Central memory CD8-positive, alpha-beta T cell (primary cell): ENCODE results near the gene TDRD5.

ENCODE experiments used
- ATAC-seq: fragments of 150-1000 bp; cut with Tn5 transposase; replicated peaks from 2 replicates; pipeline ENCODE4 v1.10.0; 2022; ENCODE audit warnings: mild to moderate bottlenecking, moderate FRiP score, moderate number of reproducible peaks; ENCODE audit not compliant: poor library complexity, severe bottlenecking; ENCODE audit errors: extremely low read depth
- DNase-seq, 2 donors: peaks; one replicate each; pipeline ENCODE4 v3.0.0; 2021; ENCODE audit warnings: low spot score in 2 of 2
- H3K27ac Mint-ChIP-seq: one replicate; pipeline ENCODE4 v1.8.0; 2022; ENCODE audit warnings: low read depth, mild to moderate bottlenecking, moderate library complexity, mixed read lengths
- H3K27me3 Mint-ChIP-seq: one replicate; pipeline ENCODE4 v1.8.0; 2022; ENCODE audit warnings: mixed read lengths
- H3K36me3 Mint-ChIP-seq: one replicate; pipeline ENCODE4 v1.8.0; 2022; ENCODE audit warnings: mild to moderate bottlenecking, moderate library complexity, mixed read lengths; ENCODE audit not compliant: insufficient read depth
- H3K4me1 Mint-ChIP-seq: one replicate; pipeline ENCODE4 v1.8.0; 2022; ENCODE audit warnings: mixed read lengths
- H3K4me3 Mint-ChIP-seq: one replicate; pipeline ENCODE4 v1.8.0; 2022; ENCODE audit warnings: mild to moderate bottlenecking, moderate library complexity, mixed read lengths
- H3K9me3 Mint-ChIP-seq: one replicate; pipeline ENCODE4 v1.8.0; 2022; ENCODE audit warnings: mixed read lengths

Gene TDRD5, protein sequence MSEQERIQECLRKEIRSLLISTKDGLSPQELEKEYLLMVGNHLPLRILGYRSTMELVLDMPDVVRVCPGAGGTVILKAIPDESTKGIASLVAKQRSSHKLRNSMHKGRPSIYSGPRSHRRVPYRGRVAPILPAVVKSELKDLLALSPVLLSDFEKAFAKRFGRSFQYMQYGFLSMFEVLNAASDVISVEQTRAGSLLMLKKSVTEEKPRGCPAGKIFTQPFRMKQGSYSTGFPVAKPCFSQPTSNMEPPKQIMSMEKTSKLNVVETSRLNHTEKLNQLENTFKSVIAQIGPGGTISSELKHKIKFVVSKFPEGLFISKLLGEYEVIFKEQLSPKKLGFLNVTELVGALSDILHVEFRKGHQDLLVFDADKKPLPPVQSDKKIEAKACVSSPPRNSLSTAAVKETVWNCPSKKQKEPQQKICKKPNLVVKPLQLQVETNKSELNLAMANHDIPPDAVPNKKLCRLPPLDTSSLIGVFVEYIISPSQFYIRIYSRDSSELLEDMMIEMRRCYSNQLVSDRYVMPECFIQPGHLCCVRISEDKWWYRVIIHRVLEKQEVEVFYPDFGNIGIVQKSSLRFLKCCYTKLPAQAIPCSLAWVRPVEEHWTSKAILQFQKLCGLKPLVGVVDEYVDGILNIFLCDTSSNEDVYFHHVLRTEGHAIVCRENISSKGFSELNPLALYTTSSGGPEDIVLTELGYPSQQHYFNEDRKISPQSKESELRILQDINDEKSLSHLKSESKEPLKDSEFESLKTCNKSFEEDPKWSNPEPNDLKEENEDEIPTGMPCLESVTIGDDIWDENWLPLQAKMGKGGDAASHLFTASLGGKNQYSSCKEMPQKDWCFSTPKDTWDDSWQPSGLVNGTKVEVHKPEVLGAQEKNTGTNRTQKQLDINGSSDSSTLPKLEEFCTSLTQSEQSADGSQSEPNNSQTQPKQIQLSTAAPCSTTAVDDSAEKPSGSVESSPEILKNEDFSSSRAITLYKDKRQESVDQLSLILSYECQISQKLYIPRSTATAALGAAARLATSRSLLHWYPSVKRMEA

DNA sequence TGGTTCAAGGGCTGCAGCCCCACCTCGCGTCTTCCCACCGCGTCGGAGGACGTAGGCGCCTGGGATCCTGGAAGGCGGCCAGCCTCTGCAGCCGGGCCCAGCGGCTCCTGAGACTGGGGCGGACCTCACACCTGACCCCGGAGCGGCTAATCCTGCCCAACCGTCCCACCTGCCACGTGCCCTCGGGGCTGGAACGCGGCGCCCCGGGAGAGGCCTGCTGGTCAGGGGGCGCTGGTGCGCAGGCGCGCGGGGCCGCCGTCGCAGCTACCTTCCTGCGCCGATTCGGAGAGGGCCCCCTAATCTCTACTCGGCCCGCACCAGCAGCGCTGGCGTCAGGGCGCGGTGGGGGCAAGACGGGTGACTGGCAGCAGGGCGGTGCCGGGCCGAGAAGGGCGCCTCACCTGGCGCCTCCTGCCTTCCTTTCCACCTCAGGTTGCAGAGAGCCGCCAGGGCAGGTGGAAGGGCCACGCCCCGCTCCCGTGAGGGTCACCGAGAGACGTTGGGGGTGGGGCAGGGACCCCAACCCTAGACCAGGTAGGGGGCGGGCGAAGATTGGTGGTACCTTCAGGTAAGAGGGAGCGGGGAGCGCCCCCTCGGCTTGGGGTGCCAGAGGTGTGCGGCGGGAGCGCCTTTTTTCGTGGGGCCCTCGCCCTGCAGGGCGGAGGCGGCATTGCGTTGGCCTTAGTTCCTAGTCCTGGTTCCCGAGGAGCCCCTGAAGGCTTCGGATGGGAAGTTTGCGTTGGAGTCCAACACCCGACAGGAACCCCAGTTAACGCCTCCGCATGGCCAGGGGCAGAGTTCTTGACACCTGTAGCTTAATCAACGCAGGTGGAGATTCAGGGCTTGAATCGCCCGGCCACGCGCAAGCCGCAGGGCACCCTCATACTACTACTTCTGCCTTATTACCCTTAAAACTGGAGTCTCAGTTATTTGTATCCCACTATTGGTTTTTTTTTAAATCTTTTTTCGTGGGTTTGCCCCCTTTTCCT lies at the start of gene TDRD5:
TDRD5 (plus strand) TSS at position 241 of the 989 bp plus-strand sequence. CDS start 784 bp downstream, outside the sequence.
- no peak within 1 kb of the TSS for H3K27ac Mint-ChIP-seq

DNA sequence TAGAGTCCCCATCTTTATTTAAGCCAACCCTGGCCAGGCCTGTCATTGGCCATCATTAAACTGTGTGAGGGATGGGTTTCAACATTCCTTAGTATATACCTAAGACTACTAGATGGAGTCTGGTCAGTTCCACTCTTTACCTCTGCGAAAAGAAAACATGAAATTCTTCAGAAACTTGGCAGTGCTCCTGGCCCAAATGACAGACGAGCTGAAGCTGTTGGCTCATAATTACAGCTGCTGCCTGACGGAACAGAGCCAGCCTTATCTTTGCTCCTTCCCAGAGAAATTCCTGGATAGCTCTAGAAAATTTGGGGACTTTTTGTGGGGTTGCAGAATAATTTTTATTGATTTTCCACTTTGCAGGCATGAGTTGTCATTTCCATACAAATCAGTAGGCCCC lies 46.3 kb upstream of the TDRD5 start:
- H3K4me3 Mint-ChIP-seq = no peak overlapping the region
- H3K4me1 Mint-ChIP-seq = no peaks in the 10 kb centered on the region
- peaks cover 1% of the 10 kb centered on the region for H3K36me3 Mint-ChIP-seq
- H3K27me3 Mint-ChIP-seq = peaks cover 20% of the 10 kb centered on the region
- no peak for DNase-seq
- no peaks in the 10 kb centered on the region for H3K9me3 Mint-ChIP-seq
- no peak for ATAC-seq
- H3K27ac Mint-ChIP-seq = no peak overlapping the region

More for the DNA sequence above, at the start of gene TDRD5:
- Mint-ChIP-seq H3K4me1 (no peaks in the 10 kb centered on the region), H3K36me3 (no peaks in the 10 kb centered on the region), H3K9me3 (no peaks in the 10 kb centered on the region), H3K4me3 (no peak within 1 kb of the TSS), H3K27me3 (peaks cover 25% of the 10 kb centered on the region)
- DNase-seq = no peak
- ATAC-seq = no peak

DNA sequence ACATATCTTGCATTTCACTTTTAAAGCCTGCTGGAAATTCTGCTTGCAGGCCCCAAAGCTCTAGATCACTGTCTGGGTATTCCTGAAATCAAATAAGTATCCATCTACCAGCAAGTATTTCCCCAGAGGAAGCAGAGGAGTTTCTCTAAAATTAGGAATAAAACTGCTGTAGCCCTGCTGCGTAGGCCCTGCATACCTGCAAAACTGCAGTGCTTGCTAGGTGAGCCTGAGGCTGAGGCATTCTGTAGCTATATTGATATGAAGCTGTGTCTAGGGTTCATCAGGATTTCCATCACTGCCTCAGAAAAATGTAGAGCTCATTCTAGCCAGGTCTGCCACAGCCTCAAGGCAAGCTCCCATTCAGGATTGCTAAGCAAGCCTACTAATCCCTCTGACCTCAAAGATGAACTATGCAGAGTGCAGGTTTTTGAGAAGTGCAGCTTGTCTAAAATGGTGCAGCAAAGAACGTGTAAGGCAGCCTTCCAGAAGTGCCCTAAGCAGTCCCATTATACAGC lies 44.6 kb upstream of the TDRD5 start:
- no peak overlapping the region for H3K4me3 Mint-ChIP-seq
- DNase-seq = no peak
- H3K36me3 Mint-ChIP-seq = no peaks in the 10 kb centered on the region
- H3K4me1 Mint-ChIP-seq = no peaks in the 10 kb centered on the region
- peaks cover 16% of the 10 kb centered on the region for H3K27me3 Mint-ChIP-seq
- ATAC-seq = no peak
- H3K27ac Mint-ChIP-seq = no peak overlapping the region
- H3K9me3 Mint-ChIP-seq = no peaks in the 10 kb centered on the region

DNA sequence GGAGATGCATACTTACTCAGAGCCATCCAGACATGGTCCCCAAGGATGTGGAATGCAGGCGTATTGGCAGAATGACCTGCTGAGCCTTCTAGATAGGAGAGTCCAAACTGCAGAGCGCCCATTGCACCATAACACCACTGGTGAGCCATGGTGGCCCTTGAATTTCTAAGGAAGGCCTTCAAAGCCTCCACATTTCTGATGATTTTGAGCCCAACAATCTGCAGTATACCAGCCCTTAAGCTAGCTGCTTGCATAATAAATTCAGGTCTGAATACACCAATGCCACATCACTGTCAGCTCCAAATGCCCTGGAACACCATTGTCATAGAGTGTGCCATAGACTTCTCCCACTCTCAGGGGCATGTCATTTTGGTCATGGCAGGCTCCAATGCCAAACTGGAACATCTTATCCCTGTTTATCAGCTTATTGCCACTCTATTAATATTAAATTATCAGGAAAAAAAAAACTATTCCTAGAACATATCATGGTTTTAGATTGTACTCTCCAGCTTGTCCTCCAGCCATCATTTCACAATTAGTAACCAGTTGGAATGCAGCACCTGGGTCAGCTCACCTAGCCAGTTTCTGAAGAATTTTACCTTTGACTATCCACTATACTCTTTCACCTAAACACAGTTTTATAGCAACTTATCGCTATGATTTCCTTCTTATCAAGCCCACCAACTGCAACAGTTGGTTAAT lies 42.8 kb upstream of the TDRD5 start:
- no peak overlapping the region for H3K27ac Mint-ChIP-seq
- no peak overlapping the region for H3K4me3 Mint-ChIP-seq
- H3K4me1 Mint-ChIP-seq = no peaks in the 10 kb centered on the region
- no peaks in the 10 kb centered on the region for H3K36me3 Mint-ChIP-seq
- no peaks in the 10 kb centered on the region for H3K9me3 Mint-ChIP-seq
- no peaks in the 10 kb centered on the region for H3K27me3 Mint-ChIP-seq
- no peak for ATAC-seq
- DNase-seq = no peak

DNA sequence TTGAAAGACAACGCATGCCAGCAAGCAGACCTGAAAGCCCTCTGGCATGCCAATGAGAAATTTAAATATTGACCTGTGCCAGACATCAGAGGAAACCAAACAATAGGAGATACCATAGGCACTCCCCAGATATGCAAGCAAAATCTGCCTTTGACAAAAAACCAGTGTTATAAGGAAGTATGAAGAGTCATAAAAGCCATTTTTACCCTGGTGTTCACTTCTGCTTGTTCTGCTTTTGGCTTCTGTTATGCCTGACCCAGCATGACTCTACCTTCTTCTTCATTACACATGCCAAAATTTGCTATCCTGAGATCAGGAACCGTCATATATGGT lies 42.3 kb upstream of the TDRD5 start:
- no peak for DNase-seq
- no peaks in the 10 kb centered on the region for H3K4me1 Mint-ChIP-seq

DNA sequence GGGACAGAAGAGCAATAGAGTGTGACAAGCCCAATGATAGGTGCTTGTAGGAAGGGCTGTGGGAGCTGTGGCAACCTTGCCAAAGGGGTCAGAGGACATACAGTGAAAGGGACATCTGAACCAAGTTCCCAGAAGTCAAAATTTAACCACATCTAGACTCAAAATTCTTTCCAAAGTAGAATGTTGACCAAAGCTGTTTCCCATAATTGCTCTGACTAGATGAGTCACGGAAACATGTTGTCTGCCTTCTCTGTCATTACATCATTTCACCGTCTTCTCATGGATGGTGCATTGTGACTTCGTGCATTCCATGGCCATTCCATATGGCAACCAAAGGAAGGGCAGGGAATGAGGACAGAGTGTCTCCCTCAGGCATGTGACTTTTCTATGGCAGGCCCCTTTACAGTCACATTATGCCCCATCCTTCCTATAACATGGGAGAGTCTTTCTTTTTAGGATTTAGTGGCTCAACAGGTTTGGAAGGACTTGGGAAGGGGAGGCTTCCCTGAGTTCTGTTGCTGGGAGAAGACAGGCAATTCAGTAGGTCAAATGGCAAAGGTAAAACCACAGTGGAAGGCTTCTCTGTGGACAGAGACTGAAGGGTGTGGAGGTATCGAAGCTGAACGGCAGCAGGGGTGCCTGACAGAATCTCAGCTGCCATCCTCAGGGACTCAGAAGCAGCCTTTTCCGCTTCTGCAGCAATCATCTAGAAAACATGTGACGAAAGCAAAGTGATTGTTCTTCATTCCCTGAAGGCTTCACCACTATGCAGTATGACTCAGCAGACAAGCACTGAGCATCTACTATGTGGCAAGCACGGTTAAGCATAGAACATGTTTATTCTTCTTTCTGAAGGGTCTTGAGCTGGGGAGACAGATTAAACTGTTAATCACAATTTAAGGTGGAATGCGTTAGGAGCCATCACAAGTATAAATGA lies 40.6 kb upstream of the TDRD5 start:
- H3K27me3 Mint-ChIP-seq = no peaks in the 10 kb centered on the region
- no peak for DNase-seq
- no peak overlapping the region for H3K4me3 Mint-ChIP-seq
- H3K36me3 Mint-ChIP-seq = no peaks in the 10 kb centered on the region
- H3K9me3 Mint-ChIP-seq = no peaks in the 10 kb centered on the region
- ATAC-seq = no peak
- no peaks in the 10 kb centered on the region for H3K4me1 Mint-ChIP-seq
- no peak overlapping the region for H3K27ac Mint-ChIP-seq

More for the DNA sequence above, 42.3 kb upstream of the TDRD5 start:
- H3K4me3 Mint-ChIP-seq = no peak overlapping the region
- no peaks in the 10 kb centered on the region for H3K9me3 Mint-ChIP-seq
- H3K27ac Mint-ChIP-seq = no peak overlapping the region
- H3K36me3 Mint-ChIP-seq = no peaks in the 10 kb centered on the region
- H3K27me3 Mint-ChIP-seq = no peaks in the 10 kb centered on the region
- no peak for ATAC-seq

DNA sequence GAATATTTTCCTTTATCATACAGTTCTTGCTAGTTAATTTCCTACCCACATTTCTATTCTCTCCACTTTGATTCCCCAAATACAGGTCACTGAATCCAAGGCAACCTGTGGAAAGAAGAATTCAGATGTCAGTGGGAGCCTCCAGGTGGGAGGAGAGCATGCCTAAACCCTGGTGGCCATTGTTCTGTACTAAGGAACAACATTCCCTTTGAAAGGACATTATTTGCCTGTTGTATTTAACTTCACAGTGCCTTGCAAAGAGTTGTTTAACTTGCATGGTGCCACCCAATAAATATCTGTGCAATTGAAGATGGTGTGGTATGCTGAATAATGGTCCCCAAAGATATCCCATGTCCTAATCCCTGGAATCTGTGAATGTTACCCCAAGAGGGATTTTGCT lies 37.2 kb upstream of the TDRD5 start:
- no peak overlapping the region for H3K4me3 Mint-ChIP-seq
- no peaks in the 10 kb centered on the region for H3K4me1 Mint-ChIP-seq
- no peak overlapping the region for H3K27ac Mint-ChIP-seq
- peaks cover 1% of the 10 kb centered on the region for H3K36me3 Mint-ChIP-seq
- H3K27me3 Mint-ChIP-seq = no peaks in the 10 kb centered on the region
- ATAC-seq (no peak), DNase-seq (no peak)
- H3K9me3 Mint-ChIP-seq = no peaks in the 10 kb centered on the region

DNA sequence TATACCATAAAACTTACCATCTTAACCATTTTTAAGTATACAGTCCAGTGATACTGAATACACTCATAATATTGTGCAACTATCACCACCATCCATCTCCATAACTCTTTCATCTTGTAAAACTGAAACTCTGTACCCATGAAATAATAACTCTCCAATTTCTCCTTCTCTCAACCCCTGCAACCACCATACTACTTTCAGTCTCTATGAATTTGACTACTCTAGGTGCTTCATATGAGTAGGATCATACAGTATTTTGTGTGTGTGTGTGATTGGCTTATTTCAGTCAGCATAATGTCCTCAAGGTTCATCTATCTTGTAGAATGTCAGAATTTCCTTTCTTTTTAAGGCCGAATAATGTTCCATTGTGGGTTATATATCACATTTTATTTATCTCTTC lies 33.6 kb upstream of the TDRD5 start:
- ATAC-seq = no peak
- no peaks in the 10 kb centered on the region for H3K9me3 Mint-ChIP-seq
- H3K4me1 Mint-ChIP-seq = no peaks in the 10 kb centered on the region
- no peaks in the 10 kb centered on the region for H3K27me3 Mint-ChIP-seq
- H3K4me3 Mint-ChIP-seq = no peak overlapping the region
- DNase-seq = no peak
- H3K27ac Mint-ChIP-seq = no peak overlapping the region
- H3K36me3 Mint-ChIP-seq = peaks cover 1% of the 10 kb centered on the region

DNA sequence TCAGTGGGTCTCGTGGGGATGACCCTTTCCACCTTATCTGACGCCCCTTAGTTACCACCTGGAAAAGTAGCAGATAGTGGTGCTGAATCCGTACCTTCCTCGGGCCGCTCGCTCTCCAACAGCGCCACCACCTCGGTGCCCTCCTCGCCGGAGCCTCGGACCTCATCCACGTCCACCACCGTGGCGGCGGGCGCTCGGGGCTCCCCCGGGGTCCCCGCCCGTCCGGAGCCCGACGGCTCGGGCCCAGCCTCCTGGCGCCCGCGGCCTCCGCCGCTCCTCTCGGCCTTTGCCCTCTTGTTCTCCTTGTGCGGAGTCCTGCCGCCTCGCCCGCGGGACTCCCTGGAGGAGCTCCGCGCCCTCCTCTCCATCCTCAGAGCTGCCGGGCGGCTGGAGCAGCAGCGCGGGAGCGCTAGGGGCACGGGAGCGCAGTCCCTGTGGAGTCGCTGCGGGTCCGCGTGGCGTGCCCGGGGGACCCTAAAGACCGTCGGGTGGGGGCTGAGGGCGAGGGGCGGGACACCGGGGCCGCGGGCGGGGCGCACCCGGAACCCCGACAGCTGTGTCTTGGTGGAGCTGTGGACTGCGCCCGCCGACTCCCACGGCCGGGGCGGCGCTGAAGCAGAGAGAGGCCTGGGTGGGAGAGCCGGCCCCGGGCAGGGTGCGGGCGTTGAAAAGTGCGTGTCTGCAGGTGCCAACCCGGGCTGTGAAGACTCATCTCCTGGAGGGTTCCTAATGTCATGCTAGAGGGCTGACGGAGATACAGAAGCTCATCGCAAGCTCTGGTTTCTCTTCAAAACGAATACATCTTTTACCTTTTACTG lies 15.9 kb upstream of the TDRD5 start, which contains the start of gene NPHS2:
NPHS2 (minus strand) TSS at position 452 of the 818 bp plus-strand sequence; CDS start at position 368, 84 bp downstream.
- no peaks in the 10 kb centered on the region for H3K9me3 Mint-ChIP-seq
- H3K4me3 Mint-ChIP-seq = no peak within 1 kb of the TSS
- ATAC-seq (no peak), DNase-seq (no peak)
- no peaks in the 10 kb centered on the region for H3K4me1 Mint-ChIP-seq
- H3K27ac Mint-ChIP-seq = no peak within 1 kb of the TSS
- H3K36me3 Mint-ChIP-seq = no peaks in the 10 kb centered on the region
- peaks cover 71% of the 10 kb centered on the region for H3K27me3 Mint-ChIP-seq

DNA sequence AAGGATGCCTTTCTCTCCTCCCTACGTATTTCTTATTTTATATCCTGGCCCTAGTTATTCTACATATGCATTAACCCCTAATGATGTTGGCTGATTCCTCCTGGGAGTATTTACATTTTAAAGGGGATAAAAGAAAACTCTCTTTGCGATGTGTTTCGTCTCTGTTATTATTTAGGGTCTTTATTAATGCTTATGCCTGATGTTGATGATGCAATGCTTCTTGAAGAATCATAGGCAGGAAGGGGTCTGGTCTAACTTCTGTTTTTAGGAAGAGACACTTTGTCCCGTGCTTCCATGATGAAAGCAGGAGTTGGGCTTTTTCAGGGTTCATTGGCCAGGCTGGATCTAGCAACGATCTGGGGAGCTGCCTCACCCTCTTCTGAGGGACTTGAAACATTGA lies 15.1 kb upstream of the TDRD5 start:
- no peaks in the 10 kb centered on the region for H3K36me3 Mint-ChIP-seq
- H3K4me1 Mint-ChIP-seq = no peaks in the 10 kb centered on the region
- DNase-seq = no peak
- H3K9me3 Mint-ChIP-seq = no peaks in the 10 kb centered on the region
- H3K4me3 Mint-ChIP-seq = no peak overlapping the region
- ATAC-seq = no peak
- H3K27me3 Mint-ChIP-seq = peaks cover 74% of the 10 kb centered on the region
- H3K27ac Mint-ChIP-seq = no peak overlapping the region
